Hindlimb muscle (tissue), 1 donor: ENCODE measurements around the gene TMEM237. TPM values are rescaled to one million over a fixed set of nuclear protein-coding genes. Genes with fewer than 3 reads are reported as not detected.
A peak's percentile ranks its signal among the peaks of the same experiment; 100 is the strongest.
"Not testable (repeated sequence)": the region's sequence is repeated elsewhere in the genome, so short reads cannot be mapped to it uniquely, and the experiment has no call there.

ENCODE experiments used
- DNase-seq: peaks from one replicate; pipeline ENCODE4 v3.0.0-alpha.2; 2013
- polyA plus RNA-seq: library from polyadenylated mRNA; unstranded; fragments of 120-200 nt; gene quantifications from one replicate; pipeline ENCODE4 v1.2.1, GENCODE V29; 2013; ENCODE audit not compliant: insufficient read length

TMEM237 gene, protein sequence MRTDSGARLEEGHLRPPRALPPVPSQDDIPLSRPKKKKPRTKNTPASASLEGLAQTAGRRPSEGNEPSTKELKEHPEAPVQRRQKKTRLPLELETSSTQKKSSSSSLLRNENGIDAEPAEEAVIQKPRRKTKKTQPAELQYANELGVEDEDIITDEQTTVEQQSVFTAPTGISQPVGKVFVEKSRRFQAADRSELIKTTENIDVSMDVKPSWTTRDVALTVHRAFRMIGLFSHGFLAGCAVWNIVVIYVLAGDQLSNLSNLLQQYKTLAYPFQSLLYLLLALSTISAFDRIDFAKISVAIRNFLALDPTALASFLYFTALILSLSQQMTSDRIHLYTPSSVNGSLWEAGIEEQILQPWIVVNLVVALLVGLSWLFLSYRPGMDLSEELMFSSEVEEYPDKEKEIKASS
- 29.2 TPM for polyA plus RNA-seq

DNA sequence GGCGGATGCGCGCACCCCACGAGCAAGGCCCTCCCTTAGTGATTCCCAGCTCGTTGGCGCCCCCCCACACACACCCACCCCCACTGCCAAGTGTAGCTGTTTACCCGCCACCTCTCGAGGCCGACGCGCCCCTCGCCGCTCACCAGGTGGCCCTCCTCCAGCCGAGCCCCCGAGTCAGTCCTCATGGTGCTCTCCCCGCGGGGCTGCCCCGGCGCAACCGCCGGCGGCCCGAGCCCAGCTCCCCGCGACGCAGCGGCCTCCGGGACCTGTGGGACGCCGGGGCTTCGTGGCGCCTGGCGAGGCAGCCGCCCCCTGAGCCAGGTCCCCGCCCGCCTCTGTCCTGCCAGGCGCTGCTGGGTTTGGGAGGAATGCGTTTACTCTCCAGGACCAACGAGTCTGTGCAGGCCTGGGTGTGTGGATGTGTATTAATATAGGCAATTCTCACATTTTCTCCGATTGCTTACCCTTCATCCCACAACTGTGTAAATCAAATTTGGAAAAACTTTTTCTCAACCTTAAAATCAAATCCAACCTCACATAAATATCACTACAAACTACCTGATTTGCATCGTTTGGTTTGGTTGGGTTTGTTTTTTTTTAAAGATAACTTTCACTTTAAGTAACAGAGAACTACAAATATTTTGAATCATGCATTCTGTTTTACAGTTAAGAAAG is at the start of gene TMEM237:
TSS of gene TMEM237 (minus strand) at position 288 of the 675 bp plus-strand sequence. CDS start at position 185, 103 bp downstream.
- peak; percentile 69 for DNase-seq

GRCh38 chr2:201685156-201685555 is 41.9 kb upstream of the TMEM237 start:
- DNase-seq: no peak

DNA sequence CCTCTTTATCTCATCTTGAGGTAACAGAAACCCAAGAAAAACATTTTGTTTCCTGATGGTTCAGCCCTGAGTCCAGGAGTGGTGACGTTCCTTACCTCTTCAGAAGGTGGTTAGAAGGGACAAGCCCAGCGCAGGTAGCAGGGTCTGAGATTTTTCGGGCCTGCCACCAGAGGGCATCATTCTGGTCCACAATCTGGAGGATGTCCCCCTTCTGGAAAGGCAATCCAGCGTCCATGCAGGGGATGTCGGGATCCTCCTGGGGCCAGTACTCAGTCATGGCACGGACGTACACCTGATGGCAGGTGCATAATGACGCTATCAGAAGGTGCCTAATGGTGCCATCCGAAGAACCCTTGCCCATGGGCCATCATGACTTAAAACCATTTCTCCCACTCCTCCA is 37.4 kb upstream of the TMEM237 start:
- no peak for DNase-seq

- no peak for DNase-seq
These were observed 35.1 kb upstream of the TMEM237 start for GRCh38 chr2:201678401-201678800.

DNA sequence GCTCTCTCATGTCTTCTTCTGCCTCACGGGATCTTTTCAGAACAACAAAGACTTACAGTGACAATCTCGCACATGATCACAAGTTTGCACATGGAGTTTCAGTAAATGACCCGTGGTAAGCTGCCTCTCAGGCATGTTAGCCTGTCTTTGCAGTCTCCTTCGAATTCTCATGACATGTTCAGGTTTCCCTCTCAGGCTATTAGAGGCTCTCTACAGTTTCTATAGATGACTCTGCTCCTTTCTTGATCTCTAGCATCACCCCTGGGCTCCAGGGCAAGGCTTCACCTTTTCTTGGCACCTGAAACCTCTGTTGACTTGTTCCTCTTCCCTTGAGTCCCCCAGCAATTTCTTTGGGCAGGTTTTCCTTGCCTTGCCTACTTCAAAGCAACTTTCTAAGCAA is 32.2 kb upstream of the TMEM237 start:
- DNase-seq: no peak

DNA sequence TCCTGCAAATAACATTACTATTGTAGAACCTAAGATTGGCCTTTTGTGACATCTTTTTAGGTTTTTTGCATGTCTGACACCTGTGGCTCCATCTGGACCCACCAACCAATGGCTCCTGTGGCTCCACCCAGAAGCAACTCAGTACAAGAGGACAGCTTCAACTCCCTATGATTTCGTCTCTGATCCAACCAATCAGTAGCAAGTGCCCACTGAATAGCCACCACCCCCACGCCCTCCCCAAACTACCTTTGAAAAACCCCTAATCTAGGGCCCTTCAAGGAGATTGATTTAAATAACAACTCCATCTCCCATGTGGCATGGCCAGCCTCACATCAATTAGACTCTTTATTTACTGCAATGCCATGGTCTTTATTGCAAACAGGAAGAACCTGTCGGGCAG is 31.5 kb upstream of the TMEM237 start:
- DNase-seq: no peak

GRCh38 chr2:201674298-201674697 is 31.0 kb upstream of the TMEM237 start:
- DNase-seq: no peak

GRCh38 chr2:201673546-201673945 is 30.2 kb upstream of the TMEM237 start:
- DNase-seq: no peak

- not testable (repeated sequence) for DNase-seq
These were observed 27.9 kb upstream of the TMEM237 start for GRCh38 chr2:201671205-201671604.

DNA sequence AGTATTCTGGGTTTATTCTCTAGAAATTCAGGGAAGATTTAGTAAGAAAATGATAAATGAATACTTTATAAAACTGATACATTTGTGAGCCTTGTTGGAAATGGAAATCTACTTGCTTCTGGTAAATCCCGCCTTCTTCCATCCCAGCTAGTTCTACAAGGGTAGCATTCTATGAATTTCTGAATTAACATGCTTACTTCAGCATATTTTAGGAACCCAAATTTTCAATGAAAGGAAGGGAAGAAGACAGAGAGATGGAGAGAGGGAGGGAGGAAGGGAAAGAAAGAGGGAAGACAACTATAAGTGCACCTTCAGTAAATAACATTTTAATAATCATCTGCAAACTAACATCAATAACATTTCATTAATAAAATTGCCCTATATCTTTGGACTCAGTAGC is 26.6 kb upstream of the TMEM237 start:
- DNase-seq: no peak

- no peak for DNase-seq
These were observed 25.2 kb upstream of the TMEM237 start for GRCh38 chr2:201668402-201668910.

- no peak for DNase-seq
These were observed 21.0 kb upstream of the TMEM237 start for GRCh38 chr2:201664334-201664733.

DNA sequence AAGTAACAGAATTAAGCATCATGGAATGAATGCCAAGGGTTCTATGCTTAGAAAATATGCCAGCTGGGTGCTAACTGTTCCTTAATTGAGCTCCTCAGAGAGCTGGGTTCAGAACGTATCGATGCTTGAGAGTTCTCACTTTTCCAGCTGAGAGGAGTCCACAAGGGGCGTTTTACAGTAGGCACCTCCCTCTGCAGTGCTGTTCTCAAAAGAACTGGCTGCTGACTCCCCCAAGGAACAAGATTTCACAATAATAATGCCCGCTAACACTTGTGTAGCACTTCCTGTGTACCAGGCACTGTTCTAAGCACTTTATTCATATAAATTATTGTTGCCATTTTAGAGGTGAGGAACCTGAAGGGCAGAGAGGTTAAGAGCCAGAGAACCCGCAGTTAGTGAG is 18.1 kb upstream of the TMEM237 start:
- no peak for DNase-seq

- DNase-seq: no peak
These were observed 17.1 kb upstream of the TMEM237 start for GRCh38 chr2:201660293-201660895.

- no peak for DNase-seq
These were observed 13.4 kb upstream of the TMEM237 start for GRCh38 chr2:201656740-201657139.

GRCh38 chr2:201656102-201656501 is 12.8 kb upstream of the TMEM237 start:
- DNase-seq: no peak

DNA sequence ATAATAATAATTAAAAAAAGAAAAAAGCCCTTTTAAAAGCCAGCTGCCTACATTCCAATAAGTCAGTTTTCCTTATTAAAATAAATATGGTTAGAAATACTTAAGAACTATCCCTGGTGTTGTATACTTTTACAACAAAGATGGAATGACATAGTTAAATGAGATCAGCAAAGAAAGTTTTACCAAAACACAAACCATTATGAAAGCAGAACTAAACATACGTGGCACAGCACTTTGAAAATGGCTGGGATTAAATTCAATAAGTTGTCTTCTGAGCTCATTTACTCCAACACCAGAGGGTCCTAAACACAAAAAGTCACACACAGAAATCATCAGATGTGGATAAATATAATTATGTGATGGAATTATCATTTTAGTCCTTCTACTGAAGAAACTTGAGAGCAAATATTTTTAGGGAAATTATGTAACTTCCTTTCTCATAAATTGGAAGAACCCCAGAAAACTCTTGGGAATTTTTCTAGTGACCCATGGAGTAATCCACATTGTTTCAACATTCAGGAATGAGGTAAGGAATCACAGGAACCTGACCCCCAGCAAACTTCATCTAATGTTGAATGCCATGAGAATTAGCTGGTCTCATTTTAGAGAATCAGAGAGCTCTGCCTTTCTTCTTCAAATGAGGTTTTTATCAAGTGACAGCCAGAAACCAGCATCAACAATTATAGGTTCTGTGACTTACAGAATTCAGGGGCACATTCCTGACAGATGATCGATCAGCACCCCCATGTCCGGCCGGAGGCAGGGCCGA is 11.5 kb upstream of the TMEM237 start:
- no peak for DNase-seq

DNA sequence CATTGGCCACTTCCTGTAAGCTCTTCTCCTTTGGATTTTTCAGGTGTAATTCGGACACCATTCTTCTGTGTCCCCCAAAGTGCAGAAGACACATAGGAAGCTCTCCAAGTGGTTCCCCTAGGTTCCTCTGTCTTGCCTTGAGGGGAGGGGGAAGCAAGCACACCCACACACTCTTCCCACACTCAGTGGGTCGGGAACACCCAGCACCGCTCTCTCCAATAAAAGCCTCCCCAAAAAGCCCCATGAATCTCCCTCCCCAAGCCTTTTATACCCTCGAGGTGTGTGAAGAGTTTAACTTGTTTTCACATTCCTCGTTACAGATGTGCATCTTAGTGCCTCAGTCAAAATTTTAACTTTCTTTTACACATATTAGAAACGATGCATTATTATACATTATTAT is 9.9 kb upstream of the TMEM237 start:
- DNase-seq: no peak

DNA sequence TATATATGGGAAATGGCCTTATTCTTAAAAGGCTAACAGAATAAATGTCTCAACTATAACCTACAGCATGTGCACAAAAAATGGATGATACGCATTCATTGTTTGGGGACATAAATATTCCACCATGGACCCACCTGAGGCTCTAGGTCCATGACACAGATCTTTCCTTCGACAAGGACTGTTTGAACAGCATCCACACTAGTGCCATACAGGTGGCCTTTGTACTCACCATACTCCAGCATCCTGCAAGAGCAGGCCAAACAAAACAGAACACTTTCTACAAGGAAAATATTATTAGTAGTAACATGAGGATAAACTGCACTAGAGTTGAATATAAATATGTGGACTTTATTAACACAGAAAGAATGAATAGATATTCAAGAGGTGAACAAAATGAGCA is 6.1 kb upstream of the TMEM237 start:
- no peak for DNase-seq

GRCh38 chr2:201647431-201647830 is 4.1 kb upstream of the TMEM237 start:
- no peak for DNase-seq

DNA sequence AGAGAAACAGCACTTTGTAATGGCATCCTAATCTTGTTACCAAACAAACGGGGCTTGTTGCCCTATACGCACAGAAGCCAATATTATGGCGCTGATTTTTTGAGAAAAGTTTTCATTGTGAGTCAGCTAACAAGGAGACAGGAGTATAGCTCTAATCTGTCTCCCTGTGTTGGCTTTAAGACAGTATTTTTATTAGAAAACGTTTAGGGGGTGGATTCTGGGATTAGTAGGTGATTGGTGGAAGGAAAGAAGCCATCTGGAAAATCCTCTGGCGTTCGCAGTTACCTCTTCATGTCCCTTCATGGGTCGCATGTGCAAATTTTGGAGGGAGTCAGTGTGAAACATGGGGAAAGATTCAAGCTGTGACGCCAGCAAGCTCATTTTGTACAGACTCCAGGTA is 698 bp upstream of the TMEM237 start:
- peak; percentile 51 for DNase-seq

DNA sequence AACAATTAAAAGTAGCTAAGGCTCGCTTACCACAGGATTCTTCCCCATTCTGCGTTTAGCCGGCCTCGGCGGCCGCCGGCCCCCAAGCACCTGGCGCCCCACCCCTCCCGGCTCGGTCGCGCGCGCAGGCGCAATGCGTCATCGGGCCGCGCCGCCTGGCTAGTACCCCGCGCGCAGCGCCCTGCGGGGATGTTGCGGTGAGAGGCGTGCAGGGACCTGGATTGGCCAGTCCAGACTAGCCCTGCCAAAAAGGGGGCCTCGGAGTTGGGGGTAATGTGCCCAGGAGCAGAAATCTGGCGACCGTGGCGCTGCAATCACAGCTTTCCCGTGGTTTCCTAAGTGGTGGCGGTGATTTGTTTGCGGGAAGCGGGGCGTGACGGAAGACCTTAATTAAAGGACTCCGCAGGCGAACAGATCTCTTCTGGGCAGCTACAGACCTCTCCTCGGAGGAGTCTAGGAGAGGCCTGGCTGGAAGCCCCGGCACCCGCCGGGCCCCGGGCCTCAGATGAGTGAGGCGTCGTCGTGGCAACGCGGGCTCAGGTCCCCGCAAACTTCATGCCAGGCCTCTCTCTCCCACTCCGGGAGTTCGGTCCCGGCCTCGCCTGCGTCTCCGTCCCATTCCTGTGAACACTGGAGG is 606 bp downstream of the TMEM237 start:
- peak; percentile 90 for DNase-seq
